T-helper 2 cell treated with Interferon-gamma antibody and Interleukin-4, amounts not matched to agents 5 μg/mL and 100 μg/mL, for 36 hours (primary cell): ENCODE results near the gene SECTM1.
A peak's percentile ranks its signal among the peaks of the same experiment; 100 is the strongest.

Source experiments
- DNase-seq: peaks from one replicate; pipeline ENCODE4 v3.0.0; 2021; ENCODE audit warnings: low spot score
- H3K27ac Mint-ChIP-seq: one replicate; pipeline ENCODE4 v1.8.0; 2021; ENCODE audit warnings: mild to moderate bottlenecking, mixed read lengths
- H3K27me3 Mint-ChIP-seq: one replicate; pipeline ENCODE4 v1.8.0; 2021; ENCODE audit warnings: low read depth, mixed read lengths
- H3K36me3 Mint-ChIP-seq: one replicate; pipeline ENCODE4 v1.8.0; 2021; ENCODE audit warnings: low read depth, mixed read lengths
- H3K4me1 Mint-ChIP-seq: one replicate; pipeline ENCODE4 v1.8.0; 2021; ENCODE audit warnings: low read depth, mixed read lengths
- H3K4me3 Mint-ChIP-seq: one replicate; pipeline ENCODE4 v1.8.0; 2022; ENCODE audit warnings: mild to moderate bottlenecking, moderate library complexity, mixed read lengths
- H3K9me3 Mint-ChIP-seq: one replicate; pipeline ENCODE4 v1.8.0; 2021; ENCODE audit warnings: mixed read lengths

Gene SECTM1

GRCh38 chr17:82273327-82274133 is 60.0 kb downstream of the SECTM1 start, which contains the start of gene CSNK1D:
Gene CSNK1D, minus strand, starts transcription at chr17:82273700. Its CDS starts 319 bp downstream, at chr17:82273381.
- H3K27ac Mint-ChIP-seq, result peak within 1 kb of the TSS; percentile 97
- H3K36me3 Mint-ChIP-seq, result peaks cover 27% of the 10 kb centered on the region
- H3K4me1 Mint-ChIP-seq, result peaks cover 26% of the 10 kb centered on the region
- H3K27me3 Mint-ChIP-seq, result no peaks in the 10 kb centered on the region
- peak; percentile 86 for DNase-seq
- H3K9me3 Mint-ChIP-seq, result no peaks in the 10 kb centered on the region
- H3K4me3 Mint-ChIP-seq, result peak within 1 kb of the TSS; percentile 97

- Mint-ChIP-seq H3K4me1 (peaks cover 31% of the 10 kb centered on the region), H3K9me3 (no peaks in the 10 kb centered on the region), H3K36me3 (peaks cover 27% of the 10 kb centered on the region), H3K27me3 (no peaks in the 10 kb centered on the region), H3K27ac (peak overlapping the region; percentile 97), H3K4me3 (peak overlapping the region; percentile 97)
- peak; percentile 32 for DNase-seq
Observed at GRCh38 chr17:82272495-82273326, 60.9 kb downstream of the SECTM1 start.

- H3K4me1 Mint-ChIP-seq, result peaks cover 38% of the 10 kb centered on the region
- peaks cover 35% of the 10 kb centered on the region for H3K36me3 Mint-ChIP-seq
- no peak for DNase-seq
- H3K4me3 Mint-ChIP-seq, result peak overlapping the region; percentile 97
- no peaks in the 10 kb centered on the region for H3K27me3 Mint-ChIP-seq
- no peak overlapping the region for H3K27ac Mint-ChIP-seq
- H3K9me3 Mint-ChIP-seq, result no peaks in the 10 kb centered on the region
Observed at GRCh38 chr17:82271401-82271800, 62.2 kb downstream of the SECTM1 start.
